Daoy (cell line): ENCODE measurements around the gene ANKFN1. TPM values are rescaled to one million over a fixed set of nuclear protein-coding genes. Genes with fewer than 3 reads are reported as not detected.

Experiments
- DNase-seq: peaks from one replicate; pipeline ENCODE4 v3.0.0-alpha.2; 2015; ENCODE audit warnings: low read depth
- total RNA-seq: library from RNA; depleted of rRNA; stranded (reverse); fragments of >200 nt; shearing (Covaris generic); gene quantifications from 2 replicates; pipeline ENCODE4 v1.2.3, GENCODE V29; 2014

Gene ANKFN1
- total RNA-seq, 1 experiment from 2014 or later, result not detected

DNA sequence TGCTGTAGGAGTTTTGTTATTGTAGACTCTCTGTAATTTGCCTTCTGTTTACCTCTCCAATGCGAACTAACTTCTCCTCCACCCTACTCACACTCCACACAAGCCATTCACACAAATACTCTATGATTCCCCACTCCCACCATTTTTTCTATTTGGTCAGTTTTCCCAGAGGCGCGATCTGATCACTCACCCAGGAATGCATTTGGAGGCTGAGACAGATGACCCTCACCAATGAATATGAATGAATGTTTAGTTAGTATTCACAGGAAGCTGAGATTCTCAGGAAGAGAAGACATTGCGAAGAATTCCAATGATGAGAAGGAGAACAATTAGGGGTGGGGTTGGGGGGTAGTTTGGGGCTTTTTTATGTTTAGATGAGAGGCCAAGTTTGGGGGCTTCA lies 10.5 kb upstream of the ANKFN1 start:
- no peak for DNase-seq

DNA sequence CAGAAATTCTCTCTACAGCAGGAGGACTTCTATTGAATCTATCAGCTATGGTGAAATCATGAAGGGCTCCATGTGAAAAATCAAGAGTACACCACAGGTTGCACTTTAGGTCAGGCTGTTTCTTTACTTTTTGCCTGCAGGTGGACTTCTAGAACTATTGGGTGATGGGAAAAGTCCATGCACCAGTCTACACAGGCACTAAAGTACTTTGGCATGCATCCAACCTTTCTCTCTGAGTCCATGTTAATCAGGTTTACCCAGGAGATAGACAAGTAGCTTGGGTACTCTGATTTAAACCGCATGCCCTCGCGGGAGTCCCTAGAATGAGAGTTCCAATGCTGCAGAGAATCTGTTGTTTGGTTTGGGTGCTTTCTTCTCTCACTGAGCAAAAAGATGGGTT lies 9.1 kb upstream of the ANKFN1 start:
- DNase-seq, result no peak

DNA sequence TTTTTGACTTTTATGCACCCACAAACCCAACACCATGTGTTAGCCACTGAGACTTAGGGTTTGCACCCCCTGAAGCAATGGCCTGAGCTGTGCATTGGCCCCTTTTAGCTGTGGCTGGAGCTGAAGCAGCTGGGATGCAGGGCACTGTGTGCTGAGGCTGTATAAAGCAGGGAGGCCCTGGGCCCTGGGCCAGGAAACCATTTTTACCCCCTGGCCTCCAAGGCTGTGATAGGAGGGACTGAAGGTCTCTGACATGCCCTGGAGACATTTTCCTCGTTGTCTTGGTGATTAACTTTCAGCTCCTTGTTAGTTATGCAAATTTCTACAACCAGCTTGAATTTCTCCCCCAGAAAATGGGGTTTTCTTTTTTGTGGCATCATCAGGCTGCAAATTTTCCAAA lies 6.7 kb upstream of the ANKFN1 start:
- DNase-seq, result no peak

DNA sequence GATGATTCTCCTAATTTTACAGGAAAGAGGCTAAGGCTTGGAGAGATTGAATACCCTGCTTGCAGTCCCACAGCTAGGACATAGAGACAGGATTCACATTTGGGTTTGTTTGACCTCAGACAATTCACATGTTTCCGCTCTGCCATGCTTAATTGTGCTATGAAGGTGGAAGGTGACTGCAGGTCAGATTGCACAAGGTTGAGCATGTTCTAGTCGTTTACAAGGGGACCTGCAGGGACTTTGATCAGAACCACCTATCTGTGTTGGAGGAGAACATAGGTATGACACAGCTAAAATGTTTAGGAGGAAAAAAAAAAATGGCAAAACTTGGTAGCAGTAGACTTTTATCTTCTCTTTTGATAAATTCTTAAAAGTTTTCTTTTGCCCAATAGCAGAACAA lies 4.9 kb upstream of the ANKFN1 start:
- no peak for DNase-seq

DNA sequence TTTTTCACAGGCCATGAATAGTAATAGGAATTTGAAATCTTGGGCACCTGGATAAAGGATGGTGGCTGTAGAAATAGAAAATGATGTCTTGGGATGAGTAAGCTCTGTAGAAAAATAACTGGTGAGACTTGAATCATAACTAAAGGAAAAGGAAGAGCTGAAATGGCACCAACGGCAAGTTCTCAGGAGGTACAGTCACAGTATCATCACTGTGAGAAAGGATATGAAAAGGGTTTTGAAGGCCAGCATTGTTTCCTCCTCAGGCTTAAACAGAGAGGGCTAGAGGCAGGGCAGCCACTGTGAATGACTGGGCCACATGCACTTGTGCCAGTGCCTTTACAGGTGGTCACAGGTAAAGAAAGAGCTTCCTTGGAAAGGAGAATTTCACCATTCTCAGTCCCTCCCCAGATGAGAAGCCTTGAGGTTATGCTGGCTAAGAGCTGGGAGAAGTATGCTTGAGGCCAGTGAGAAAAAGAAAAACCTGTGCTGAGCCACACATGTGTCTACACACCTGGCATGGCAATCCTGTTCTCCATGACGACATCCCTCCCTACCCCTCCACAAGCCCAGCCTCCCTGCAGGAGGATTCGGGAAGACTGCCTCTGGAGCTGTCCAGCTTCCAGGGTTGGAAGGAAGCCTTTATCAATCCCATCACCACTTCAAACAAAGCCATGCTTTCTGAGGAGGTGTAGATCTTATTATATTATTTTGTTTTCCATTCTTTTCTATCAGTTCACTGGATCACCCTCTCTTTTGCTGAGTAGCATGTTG lies 3.8 kb upstream of the ANKFN1 start:
- no peak for DNase-seq

DNA sequence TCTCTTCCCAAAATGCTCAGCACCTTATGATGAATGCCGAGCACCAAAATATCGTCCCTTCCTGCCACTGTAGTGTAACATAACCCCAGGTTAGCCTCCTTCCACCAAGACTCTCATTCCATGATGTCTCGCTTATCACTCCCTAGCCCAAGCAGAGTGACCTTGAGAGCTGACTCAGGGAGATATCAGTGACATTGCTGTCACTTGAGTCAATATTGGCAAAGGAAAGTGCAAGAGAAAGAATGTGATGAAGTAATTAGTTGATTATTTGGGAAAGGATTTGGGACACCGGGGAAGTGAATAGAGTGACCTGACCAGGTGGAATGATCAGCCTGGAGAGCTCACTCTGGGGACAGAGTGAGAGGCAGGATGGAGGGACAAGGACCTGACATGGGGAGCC lies 2.6 kb upstream of the ANKFN1 start:
- DNase-seq, result no peak

DNA sequence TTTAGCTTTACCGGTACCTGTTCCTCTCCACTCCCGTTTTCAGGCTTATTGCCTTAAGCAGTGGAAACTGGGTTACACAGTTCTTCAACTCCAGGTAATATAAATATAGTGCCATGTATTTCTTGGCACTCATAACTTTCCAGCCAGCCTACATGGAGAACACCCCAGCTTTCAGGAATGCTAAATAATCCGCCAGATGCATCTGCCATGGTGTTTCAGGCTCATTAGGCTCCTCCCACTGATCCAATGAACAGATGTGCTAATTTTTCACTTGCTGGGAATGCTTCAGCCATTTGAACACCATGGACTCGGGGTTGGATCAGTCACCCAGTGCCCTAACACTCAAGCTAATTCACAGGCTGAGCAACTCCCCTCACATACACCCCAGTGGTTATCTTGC lies 4.6 kb downstream of the ANKFN1 start:
- no peak for DNase-seq

DNA sequence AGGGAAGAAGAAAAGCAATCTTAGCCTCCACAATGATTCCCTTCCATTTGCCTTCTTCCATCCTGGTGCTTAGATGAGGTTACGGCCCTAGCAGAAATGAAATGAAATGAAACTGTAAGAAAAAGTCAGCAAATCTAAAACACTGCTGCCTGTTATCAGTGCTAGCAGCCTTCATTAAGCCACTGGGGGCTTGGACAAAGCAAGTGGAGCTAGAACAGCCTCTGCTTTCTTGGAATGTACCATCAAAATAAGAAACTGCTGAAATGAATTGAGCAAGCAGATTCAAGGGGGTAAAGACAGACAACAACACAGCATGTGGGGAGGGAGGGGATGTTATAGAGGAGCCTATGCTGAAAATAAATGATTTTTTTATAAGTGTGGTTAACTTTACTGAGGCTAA lies 5.1 kb downstream of the ANKFN1 start:
- DNase-seq, result no peak

DNA sequence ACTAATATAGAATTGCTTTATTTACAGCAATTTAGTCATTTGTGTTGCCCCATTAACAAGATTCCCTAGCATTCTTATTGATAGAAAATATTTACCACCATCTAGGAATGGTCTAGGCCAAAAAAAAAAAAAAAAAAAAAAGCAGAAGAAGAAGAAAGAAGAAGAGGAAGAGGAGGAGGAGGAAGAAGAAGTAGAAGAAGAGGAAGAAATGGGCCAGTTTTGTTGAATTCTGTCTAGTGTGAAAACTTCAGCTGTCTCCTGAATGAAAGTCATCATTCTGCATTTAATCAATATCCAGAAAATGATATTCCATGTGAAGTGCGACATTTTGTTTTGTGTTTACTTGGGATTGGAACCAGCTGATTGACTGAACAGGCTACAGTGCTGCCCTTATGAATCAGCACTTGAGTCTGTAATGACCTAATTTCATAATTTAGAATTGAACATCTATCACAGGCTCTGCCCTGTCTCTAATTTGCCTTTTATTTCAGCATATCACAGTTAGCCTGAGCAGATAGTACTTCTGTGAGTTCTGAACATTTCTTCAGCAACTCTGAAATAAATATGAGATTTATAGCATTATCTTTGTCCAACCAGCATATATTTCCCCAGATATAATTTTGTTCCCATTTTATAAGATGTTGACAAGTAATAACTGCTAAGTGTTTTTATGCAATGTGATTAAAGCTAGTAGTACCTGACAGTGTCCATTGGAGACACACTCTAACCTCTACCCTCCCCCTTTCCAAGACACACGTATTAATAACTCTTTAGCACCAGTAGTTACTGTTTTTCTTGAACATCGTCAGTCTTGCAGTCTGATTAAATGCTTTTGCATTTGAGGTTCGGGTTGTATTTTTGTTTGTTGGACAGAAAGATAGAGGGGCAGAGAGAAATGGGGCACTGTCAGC lies 5.9 kb downstream of the ANKFN1 start:
- DNase-seq, result no peak

DNA sequence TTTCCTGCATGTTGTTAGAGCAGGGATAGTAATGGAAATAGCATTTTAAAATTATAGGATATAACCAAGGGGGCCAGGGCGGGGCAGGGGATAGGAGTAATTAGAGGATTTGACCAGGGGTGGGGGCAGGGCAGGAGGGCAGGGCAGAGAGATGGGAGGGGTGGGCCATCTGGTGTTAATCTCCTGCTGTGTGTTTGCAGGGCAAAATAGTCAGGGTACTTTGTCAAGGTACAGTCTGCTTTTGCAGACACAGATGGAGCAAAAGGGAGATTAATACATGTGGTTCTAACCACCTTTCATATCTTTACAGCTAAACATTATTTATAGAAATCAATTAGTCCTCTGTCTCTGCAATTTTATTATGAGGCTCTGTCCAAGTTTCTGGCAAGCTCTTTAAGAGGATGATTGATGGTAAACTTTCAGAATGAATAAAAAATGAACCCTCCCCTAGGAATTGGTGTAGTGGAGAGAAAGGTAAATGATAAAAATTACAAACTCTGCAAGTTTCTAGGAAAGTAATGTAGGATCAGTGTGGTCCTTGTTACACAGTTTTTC lies 6.6 kb downstream of the ANKFN1 start:
- DNase-seq, result no peak

DNA sequence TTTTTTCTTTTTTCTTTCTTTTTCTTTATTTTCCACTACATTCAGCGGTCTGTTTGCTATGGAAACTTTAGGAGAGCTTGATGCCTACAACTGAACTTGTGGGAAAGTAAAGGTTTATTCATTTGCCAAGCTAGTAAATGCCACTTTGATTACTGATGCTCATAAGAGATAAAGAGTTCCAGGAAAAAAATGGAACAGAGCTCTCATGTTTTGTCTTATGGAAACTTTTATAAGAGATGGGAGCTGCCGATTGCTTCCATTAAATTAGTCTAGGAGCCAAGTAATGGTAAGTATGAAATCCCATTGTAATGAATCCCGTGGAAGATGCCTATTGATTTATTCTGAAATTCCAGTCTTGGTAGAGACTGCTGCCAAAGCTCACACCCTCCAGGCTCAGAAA lies 7.1 kb downstream of the ANKFN1 start:
- no peak for DNase-seq

DNA sequence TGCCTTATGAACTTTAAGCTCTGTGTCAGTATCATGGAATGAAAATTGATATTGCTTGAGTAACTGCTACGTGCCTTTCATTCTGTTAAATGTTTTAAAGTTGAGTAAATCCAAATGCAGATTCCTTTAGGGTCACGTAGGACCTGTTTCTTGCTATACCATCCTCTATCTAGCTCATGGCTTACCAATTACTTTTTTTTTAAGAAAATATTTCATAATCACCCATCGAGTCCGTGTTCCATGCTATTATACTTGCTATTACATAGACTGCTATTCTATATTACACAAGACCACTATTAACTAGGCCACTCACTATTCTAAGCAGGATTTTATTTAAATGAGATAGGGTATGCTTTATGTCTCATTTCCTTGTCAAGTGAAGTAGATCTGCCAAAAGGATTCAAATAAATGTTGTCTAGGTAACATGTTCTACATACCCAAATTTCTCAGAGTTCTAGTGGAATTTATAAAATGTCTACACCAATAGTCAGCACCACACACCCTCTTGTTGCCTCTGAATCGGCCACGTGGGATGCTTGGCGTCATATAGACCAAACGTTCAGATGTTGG lies 11.9 kb downstream of the ANKFN1 start:
- no peak for DNase-seq

DNA sequence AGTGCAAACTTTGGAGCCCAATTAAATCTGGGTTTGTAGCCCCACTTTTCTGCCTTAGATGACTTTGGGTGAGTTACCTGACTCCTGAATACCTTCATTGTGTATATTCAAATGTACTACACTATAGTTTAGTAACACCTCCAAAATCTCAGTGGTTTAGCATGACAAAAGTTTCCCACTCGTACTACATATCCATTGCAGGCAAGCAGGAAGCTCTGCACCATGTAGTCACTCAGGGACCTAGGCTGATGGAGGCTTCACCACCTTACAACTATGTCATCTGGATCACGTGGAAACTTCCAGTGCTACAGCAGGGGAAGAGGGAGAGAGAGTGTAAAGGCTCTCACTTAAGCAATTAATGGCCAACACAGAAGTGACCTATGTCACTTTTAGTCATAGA lies 14.2 kb downstream of the ANKFN1 start:
- DNase-seq, result no peak

DNA sequence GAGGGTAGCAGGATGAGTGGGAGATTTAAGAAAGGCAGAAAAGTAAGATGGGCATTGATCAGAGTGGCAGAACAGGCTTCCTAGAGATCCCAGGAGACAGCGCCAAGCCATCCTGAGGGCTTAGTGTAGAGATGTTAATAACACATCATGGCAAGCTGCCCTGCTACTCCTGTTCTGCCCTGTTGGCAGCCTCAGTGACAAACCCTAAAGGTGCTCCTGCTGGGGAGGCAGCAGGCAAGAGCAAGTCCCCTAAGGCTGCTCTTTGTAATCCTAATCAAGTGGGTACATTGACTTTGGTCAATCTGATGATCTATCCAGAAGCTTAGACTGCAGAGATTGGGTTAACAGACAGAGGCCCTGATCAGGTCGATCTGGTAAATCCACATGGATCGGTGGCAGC lies 16.3 kb downstream of the ANKFN1 start:
- DNase-seq, result no peak

DNA sequence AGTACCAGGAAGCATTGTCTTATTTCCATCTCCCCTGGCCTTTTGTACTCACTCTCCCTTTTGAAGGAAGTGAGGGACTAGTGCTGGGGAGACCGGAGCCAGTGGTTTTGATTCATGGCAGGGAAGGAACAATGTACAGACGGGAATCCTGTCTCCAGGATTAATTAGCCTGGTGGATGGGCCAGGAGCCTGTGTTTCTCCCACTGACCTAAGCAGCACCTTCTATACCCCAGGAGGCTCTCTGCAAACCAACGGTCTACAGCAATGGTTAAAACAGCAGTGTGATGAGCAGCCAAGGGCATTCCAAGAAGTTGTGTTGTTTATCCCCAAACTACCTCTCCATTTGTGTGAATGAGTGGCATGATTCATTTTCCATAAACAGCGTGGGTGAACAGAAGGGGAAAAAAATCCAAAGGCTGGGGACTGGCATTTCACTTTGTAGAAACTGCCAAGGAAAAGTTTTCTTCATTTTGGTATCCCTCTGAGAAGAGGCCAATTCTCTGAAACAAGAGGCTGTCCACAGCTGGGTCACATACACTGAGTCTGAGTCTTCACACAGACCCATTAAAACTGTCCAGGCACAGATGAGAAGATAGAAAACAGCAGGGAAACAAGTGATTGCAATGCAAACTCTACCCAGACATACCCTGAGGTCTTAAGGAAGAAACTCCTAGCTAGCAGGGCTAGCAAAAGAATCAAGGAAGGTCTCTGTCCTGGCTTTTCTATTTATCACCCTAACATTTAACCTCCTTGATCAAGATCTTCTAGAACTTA lies 18.1 kb downstream of the ANKFN1 start:
- DNase-seq, result no peak

DNA sequence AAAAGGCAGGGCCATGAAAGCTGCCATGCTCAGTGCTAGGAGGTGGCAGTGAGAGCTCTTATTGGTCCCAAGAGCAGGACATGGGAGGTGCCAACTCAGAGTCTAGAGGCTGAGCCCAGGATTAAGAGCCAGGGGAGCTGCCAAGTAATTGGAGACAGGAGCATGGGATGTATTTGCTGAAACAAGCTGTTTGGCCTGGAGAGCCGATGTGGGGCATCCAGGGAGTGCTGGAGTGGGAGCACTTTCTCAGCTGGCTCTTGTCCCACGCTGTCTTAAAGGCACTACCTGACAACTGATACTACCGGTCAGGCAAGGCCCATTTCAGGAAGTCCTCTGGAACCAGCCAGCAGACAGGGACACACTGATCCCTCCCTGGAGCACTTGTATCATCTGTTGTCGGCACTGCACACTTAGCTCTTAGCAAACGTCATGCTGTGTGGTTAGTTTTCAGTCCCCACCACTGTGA lies 19.3 kb downstream of the ANKFN1 start:
- DNase-seq, result no peak

DNA sequence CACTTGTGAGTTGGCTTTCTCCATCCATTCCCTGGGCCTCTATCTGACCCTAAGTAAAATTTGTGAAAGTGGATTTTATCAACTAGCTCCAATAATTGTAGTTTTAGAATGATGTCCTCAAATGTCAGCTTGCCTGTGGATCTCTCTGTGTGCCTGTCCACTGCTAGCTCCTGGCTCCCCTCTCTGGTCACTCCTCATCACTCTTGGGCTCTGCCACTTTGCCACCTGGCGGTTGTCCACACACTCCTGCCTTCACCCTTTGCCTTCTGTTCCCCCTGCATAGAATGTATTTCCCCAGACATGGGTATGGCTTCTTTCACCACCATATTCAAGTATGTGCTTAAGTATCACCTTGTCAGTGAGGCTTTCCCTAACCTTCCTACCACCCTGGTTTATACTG lies 19.8 kb downstream of the ANKFN1 start:
- DNase-seq, result no peak

DNA sequence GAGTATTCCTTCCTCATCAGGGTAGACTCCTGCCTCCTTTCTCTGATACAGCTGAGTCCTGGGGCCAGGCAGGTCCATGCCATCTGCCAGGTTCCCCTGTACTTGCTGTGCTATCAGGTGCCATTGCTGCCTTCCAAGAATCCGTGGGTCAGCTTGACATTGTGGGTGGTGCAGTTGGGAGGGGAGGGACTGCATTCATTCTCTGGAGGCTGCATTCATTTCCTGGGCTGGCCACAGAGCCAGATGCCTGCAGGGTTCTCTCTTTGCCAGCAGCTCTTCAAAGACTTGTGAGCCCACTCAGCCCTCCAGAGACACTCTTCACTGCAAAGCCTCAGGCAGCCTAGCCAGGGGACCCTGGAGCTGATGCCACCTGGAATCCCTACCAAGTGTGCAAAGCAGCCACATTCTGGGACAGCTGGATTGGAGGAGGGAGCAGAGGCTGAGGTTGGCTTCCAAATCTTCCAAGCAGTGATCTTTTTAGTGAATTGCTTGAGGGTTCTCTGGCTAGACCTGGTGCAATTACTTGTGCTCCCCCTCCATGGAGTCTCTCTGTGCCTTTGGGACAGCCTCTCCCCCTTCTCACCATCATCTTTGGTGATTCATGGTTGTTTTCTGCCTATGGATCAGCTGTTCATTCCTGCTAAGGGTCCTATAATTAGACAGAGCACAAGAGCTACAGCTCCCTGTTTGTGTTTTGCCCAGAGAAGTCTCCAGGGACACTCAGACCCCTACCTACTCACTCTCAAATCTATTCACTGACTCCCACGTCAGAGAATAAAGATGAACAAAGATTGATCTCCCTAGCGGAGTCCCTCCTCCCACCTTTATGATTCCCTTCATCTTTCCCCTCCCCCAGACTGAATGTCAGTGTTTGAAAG lies 20.9 kb downstream of the ANKFN1 start:
- DNase-seq, result no peak

DNA sequence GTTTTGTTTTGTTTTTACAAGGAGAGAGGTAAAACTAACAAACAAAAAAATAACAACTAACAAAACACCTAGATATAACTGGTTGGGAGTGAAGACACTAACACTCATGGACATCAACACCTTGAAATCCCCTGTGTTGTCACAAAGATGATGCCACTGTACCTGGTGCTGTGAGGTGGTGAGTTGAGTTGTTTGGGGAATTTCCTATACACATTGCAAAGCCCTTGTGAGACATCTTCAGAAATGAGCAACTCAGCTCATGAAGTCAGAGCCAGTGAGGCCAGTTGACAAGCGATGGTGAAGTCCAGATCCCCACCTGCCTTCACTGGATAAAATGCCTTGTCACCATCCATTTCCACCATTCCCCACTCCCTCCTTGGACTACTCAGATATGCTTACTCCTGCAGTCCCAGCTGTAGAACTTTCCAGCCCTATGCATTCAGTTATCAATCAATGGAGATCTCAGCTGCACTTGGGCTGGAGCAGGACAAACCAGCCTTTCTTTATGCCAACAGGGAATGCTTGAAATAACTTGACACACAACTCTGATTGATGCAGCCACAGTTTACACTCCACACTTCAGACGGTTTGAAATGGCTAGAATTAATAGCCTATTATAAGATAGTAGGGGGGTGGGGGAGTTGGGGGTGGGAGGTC lies 22.2 kb downstream of the ANKFN1 start:
- DNase-seq, result no peak

DNA sequence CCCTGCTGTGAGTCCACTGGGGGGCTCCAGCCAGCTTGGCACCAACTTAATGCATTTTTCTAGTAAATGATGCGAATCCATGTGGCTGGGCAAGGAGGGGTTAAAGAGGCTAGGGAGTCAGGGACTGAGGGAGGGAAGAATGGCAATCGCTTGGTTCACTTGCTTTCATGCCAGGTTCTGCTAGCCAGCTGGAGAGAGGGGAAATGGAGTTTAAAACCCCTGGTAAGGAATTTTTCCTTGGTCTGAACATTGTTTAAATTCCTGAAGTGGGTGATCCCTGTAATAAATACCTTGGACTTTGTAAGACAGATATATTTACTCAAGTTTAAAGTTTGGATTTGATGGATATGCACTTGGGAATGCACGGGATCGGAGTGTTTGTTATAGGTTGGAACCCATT lies 22.8 kb downstream of the ANKFN1 start:
- no peak for DNase-seq
